ENCODE results near the gene CDKN1B. TPM values are rescaled to one million over a fixed set of nuclear protein-coding genes. Genes with fewer than 3 reads are reported as not detected.

Gene CDKN1B
- total and polyA plus RNA-seq, 2 of the 13 experiments (the other 11 are each of a cell fraction or from before 2014, with no cell fraction given): 20.1 to 37.2 TPM

GRCh38 chr12:12714276-12715021 lies 2.7 kb upstream of the CDKN1B start (continued):
- no peak for TF ChIP-seq ZHX1 (CRISPR knock-in tag; IDR thresholded peaks at IDR 0.05; ENCODE audit: low read depth)
- no peak for TF ChIP-seq HMGXB3 (CRISPR knock-in tag; IDR thresholded peaks at IDR 0.05; ENCODE audit: borderline replicate concordance)
- TF ChIP-seq STAG1 (CRISPR knock-in tag; IDR thresholded peaks at IDR 0.05): no peak
- no peak for TF ChIP-seq ZNF484 (CRISPR knock-in tag; IDR thresholded peaks at IDR 0.05; ENCODE audit: borderline replicate concordance, low read depth)
- no peak for TF ChIP-seq ONECUT2 (CRISPR knock-in tag; IDR thresholded peaks at IDR 0.05)
- TF ChIP-seq ARHGAP35 (CRISPR knock-in tag; IDR thresholded peaks at IDR 0.05; ENCODE audit: borderline replicate concordance): no peak
- TF ChIP-seq ZNF362 (CRISPR knock-in tag; IDR thresholded peaks at IDR 0.05; ENCODE audit: borderline replicate concordance): peak; percentile 75; the same call in 1 of the 2 replicates
- no peak for TF ChIP-seq SP4 (CRISPR knock-in tag; IDR thresholded peaks at IDR 0.05)
- no peak for TF ChIP-seq RFX1 (IDR thresholded peaks at IDR 0.05)
- no peak for TF ChIP-seq TRAFD1 (CRISPR knock-in tag; IDR thresholded peaks at IDR 0.05; ENCODE audit: borderline replicate concordance)
- TF ChIP-seq ZHX2 (IDR thresholded peaks at IDR 0.05; ENCODE audit: low read depth): no peak
- no peak for TF ChIP-seq ZHX2 (CRISPR knock-in tag; IDR thresholded peaks at IDR 0.05; ENCODE audit: borderline replicate concordance)
